ENCODE data around the gene HAUS5.
"Not testable (repeated sequence)": the region's sequence is repeated elsewhere in the genome, so short reads cannot be mapped to it uniquely, and the experiment has no call there.

The HAUS5 gene

GRCh38 chr19:35590875-35591274, 21.7 kb upstream of the HAUS5 start:
- DNase-seq (ENCODE audit: insufficient read length, low spot score) (no peak), FAIRE-seq (no peak)
- no peak for TF ChIP-seq POLR2A (IDR thresholded peaks at IDR 0.05; ENCODE audit: low read depth, low read length)

- DNase-seq (ENCODE audit: insufficient read length, low spot score), result no peak
- no peak for FAIRE-seq
- TF ChIP-seq POLR2A (IDR thresholded peaks at IDR 0.05; ENCODE audit: low read depth, low read length), result no peak
Observed at GRCh38 chr19:35592226-35592625, 20.3 kb upstream of the HAUS5 start.

GRCh38 chr19:35595026-35595425, 17.5 kb upstream of the HAUS5 start:
- not testable (repeated sequence) for DNase-seq (ENCODE audit: insufficient read length, low spot score); FAIRE-seq

GRCh38 chr19:35595928-35596327, 16.6 kb upstream of the HAUS5 start:
- TF ChIP-seq POLR2A (IDR thresholded peaks at IDR 0.05; ENCODE audit: low read depth, low read length), result no peak
- no peak for DNase-seq (ENCODE audit: insufficient read length, low spot score)
- no peak for FAIRE-seq

GRCh38 chr19:35596366-35596999, 16.1 kb upstream of the HAUS5 start:
- DNase-seq (ENCODE audit: insufficient read length, low spot score), result peak; percentile 44
- TF ChIP-seq POLR2A (IDR thresholded peaks at IDR 0.05; ENCODE audit: low read depth, low read length), result no peak
- FAIRE-seq, result no peak

GRCh38 chr19:35601971-35602370, 10.6 kb upstream of the HAUS5 start:
- no peak for TF ChIP-seq POLR2A (IDR thresholded peaks at IDR 0.05; ENCODE audit: low read depth, low read length)
- no peak for FAIRE-seq
- DNase-seq (ENCODE audit: insufficient read length, low spot score), result no peak

GRCh38 chr19:35604436-35604835, 8.1 kb upstream of the HAUS5 start:
- not testable (repeated sequence) for DNase-seq (ENCODE audit: insufficient read length, low spot score); FAIRE-seq

GRCh38 chr19:35607170-35607569, 5.4 kb upstream of the HAUS5 start:
- not testable (repeated sequence) for DNase-seq (ENCODE audit: insufficient read length, low spot score); FAIRE-seq

- DNase-seq (ENCODE audit: insufficient read length, low spot score), result no peak
- no peak for FAIRE-seq
- TF ChIP-seq POLR2A (IDR thresholded peaks at IDR 0.05; ENCODE audit: low read depth, low read length), result no peak
Observed at GRCh38 chr19:35607661-35608060, 4.9 kb upstream of the HAUS5 start.

- no peak for TF ChIP-seq POLR2A (IDR thresholded peaks at IDR 0.05; ENCODE audit: low read depth, low read length)
- FAIRE-seq (no peak), DNase-seq (ENCODE audit: insufficient read length, low spot score) (no peak)
Observed at GRCh38 chr19:35608251-35608650, 4.3 kb upstream of the HAUS5 start.

- no peak for TF ChIP-seq POLR2A (IDR thresholded peaks at IDR 0.05; ENCODE audit: low read depth, low read length)
- DNase-seq (ENCODE audit: insufficient read length, low spot score), result no peak
- FAIRE-seq, result no peak
Observed at GRCh38 chr19:35609851-35610353, 2.6 kb upstream of the HAUS5 start.

- DNase-seq (ENCODE audit: insufficient read length, low spot score) (no peak), FAIRE-seq (no peak)
- TF ChIP-seq POLR2A (IDR thresholded peaks at IDR 0.05; ENCODE audit: low read depth, low read length), result no peak
Observed at GRCh38 chr19:35612224-35612558, 344 bp upstream of the HAUS5 start.

GRCh38 chr19:35613574-35613973, 1.0 kb downstream of the HAUS5 start:
- FAIRE-seq, result no peak
- no peak for TF ChIP-seq POLR2A (IDR thresholded peaks at IDR 0.05; ENCODE audit: low read depth, low read length)
- no peak for DNase-seq (ENCODE audit: insufficient read length, low spot score)

- no peak for TF ChIP-seq POLR2A (IDR thresholded peaks at IDR 0.05; ENCODE audit: low read depth, low read length)
- FAIRE-seq (no peak), DNase-seq (ENCODE audit: insufficient read length, low spot score) (no peak)
Observed at GRCh38 chr19:35615036-35615435, 2.5 kb downstream of the HAUS5 start.

- FAIRE-seq, result no peak
- TF ChIP-seq POLR2A (IDR thresholded peaks at IDR 0.05; ENCODE audit: low read depth, low read length), result no peak
Observed at GRCh38 chr19:35618857-35619256, 6.3 kb downstream of the HAUS5 start.

More at GRCh38 chr19:35618857-35619256, 6.3 kb downstream of the HAUS5 start:
- DNase-seq (ENCODE audit: insufficient read length, low spot score), result no peak

Data from H54 (cell line).